ENCODE results near the gene RAPSN. TPM values are rescaled to one million over a fixed set of nuclear protein-coding genes. Genes with fewer than 3 reads are reported as not detected.
A peak's percentile ranks its signal among the peaks of the same experiment; 100 is the strongest.

The RAPSN gene
- total RNA-seq, 2 experiments from 2014 or later, result 0.36 to 0.81 TPM

GRCh38 chr11:47398011-47398410 is 50.9 kb downstream of the RAPSN start:
- Mint-ChIP-seq H3K27ac (no peak overlapping the region), H3K27me3 (no peaks in the 10 kb centered on the region), H3K36me3 (ENCODE audit: low read depth) (no peaks in the 10 kb centered on the region), H3K9me3 (no peaks in the 10 kb centered on the region), H3K4me1 (ENCODE audit: low read depth) (peaks cover 31% of the 10 kb centered on the region), H3K4me3 (no peak overlapping the region)
- CTCF ChIA-PET, result interaction anchor here (1.2 to 5.2 kb wide), 2 partner anchors 14 to 24 kb away, joined by 7 to 40 read pairs; no protein-coding TSS in a partner anchor
- intact Hi-C loops (cut with micrococcal nuclease), result no loop called here
- ATAC-seq (no peak), DNase-seq (no peak)
- POLR2A ChIA-PET, result interaction anchor here (1.0 kb wide), 1 partner anchor 29 kb away, joined by 3 read pairs; no protein-coding TSS in a partner anchor
- TF ChIP-seq CTCF (IDR thresholded peaks at IDR 0.05), result no peak

GRCh38 chr11:47396049-47396320 is 53.0 kb downstream of the RAPSN start:
- CTCF ChIA-PET, result no interaction called here
- Mint-ChIP-seq H3K27me3 (no peaks in the 10 kb centered on the region), H3K36me3 (ENCODE audit: low read depth) (no peaks in the 10 kb centered on the region), H3K9me3 (no peaks in the 10 kb centered on the region), H3K27ac (peak overlapping the region; percentile 91), H3K4me1 (ENCODE audit: low read depth) (peaks cover 30% of the 10 kb centered on the region), H3K4me3 (no peak overlapping the region)
- ATAC-seq (no peak), DNase-seq (no peak)
- POLR2A ChIA-PET, result no interaction called here
- no peak for TF ChIP-seq CTCF (IDR thresholded peaks at IDR 0.05)
- intact Hi-C loops (cut with micrococcal nuclease), result no loop called here

- peaks cover 26% of the 10 kb centered on the region for H3K4me1 Mint-ChIP-seq (ENCODE audit: low read depth)
- CTCF ChIA-PET, result interaction anchor here (1.3 to 9.3 kb wide), 2 partner anchors 17 to 22 kb away, joined by 3 to 91 read pairs; no protein-coding TSS in a partner anchor
- POLR2A ChIA-PET, result interaction anchor here (5.7 kb wide), 1 partner anchor 8 kb away, joined by 28 read pairs; no protein-coding TSS in a partner anchor
- no peaks in the 10 kb centered on the region for H3K27me3 Mint-ChIP-seq
- H3K4me3 Mint-ChIP-seq, result peak overlapping the region; percentile 33
- peak overlapping the region; percentile 91 for H3K27ac Mint-ChIP-seq
- no peak for ATAC-seq
- intact Hi-C loops (cut with micrococcal nuclease), result no loop called here
- no peak for DNase-seq
- no peaks in the 10 kb centered on the region for H3K9me3 Mint-ChIP-seq
- H3K36me3 Mint-ChIP-seq (ENCODE audit: low read depth), result no peaks in the 10 kb centered on the region
- no peak for TF ChIP-seq CTCF (IDR thresholded peaks at IDR 0.05)
Measured at GRCh38 chr11:47395223-47396048, 53.5 kb downstream of the RAPSN start.

- no peaks in the 10 kb centered on the region for H3K36me3 Mint-ChIP-seq (ENCODE audit: low read depth)
- TF ChIP-seq CTCF (IDR thresholded peaks at IDR 0.05), result no peak
- ATAC-seq (peak; percentile 87), DNase-seq (peak; percentile 73)
- H3K9me3 Mint-ChIP-seq, result no peaks in the 10 kb centered on the region
- peak overlapping the region; percentile 91 for H3K27ac Mint-ChIP-seq
- CTCF ChIA-PET, result interaction anchor here (1.2 to 9.3 kb wide), 4 partner anchors 13 to 21 kb away, joined by 3 to 91 read pairs (median 4); partner anchors contain the start of gene SLC39A13
- H3K27me3 Mint-ChIP-seq, result no peaks in the 10 kb centered on the region
- intact Hi-C loops (cut with micrococcal nuclease), result no loop called here
- POLR2A ChIA-PET, result interaction anchor here (1.0 to 5.7 kb wide), 5 partner anchors 9 to 179 kb away, joined by 4 to 28 read pairs (median 5); partner anchors contain the start of gene DDB2
- H3K4me3 Mint-ChIP-seq, result peak overlapping the region; percentile 33
- peaks cover 29% of the 10 kb centered on the region for H3K4me1 Mint-ChIP-seq (ENCODE audit: low read depth)
Measured at GRCh38 chr11:47394322-47395222, 54.4 kb downstream of the RAPSN start.

All from activated CD8-positive, alpha-beta T cell treated with anti-CD3 and anti-CD28 coated beads for 36 hours (primary cell).